HG03342 (cell line): ENCODE data around the gene MUS81.
A peak's percentile ranks its signal among the peaks of the same experiment; 100 is the strongest.
"Not testable (repeated sequence)": the region's sequence is repeated elsewhere in the genome, so short reads cannot be mapped to it uniquely, and the experiment has no call there.

Source experiments
- ATAC-seq: cut with Tn5 transposase; IDR thresholded peaks from one replicate; pipeline ENCODE4 v1.9.1; 2021; ENCODE audit warnings: mild to moderate bottlenecking, moderate library complexity; ENCODE audit not compliant: unreplicated experiment

The MUS81 gene

DNA sequence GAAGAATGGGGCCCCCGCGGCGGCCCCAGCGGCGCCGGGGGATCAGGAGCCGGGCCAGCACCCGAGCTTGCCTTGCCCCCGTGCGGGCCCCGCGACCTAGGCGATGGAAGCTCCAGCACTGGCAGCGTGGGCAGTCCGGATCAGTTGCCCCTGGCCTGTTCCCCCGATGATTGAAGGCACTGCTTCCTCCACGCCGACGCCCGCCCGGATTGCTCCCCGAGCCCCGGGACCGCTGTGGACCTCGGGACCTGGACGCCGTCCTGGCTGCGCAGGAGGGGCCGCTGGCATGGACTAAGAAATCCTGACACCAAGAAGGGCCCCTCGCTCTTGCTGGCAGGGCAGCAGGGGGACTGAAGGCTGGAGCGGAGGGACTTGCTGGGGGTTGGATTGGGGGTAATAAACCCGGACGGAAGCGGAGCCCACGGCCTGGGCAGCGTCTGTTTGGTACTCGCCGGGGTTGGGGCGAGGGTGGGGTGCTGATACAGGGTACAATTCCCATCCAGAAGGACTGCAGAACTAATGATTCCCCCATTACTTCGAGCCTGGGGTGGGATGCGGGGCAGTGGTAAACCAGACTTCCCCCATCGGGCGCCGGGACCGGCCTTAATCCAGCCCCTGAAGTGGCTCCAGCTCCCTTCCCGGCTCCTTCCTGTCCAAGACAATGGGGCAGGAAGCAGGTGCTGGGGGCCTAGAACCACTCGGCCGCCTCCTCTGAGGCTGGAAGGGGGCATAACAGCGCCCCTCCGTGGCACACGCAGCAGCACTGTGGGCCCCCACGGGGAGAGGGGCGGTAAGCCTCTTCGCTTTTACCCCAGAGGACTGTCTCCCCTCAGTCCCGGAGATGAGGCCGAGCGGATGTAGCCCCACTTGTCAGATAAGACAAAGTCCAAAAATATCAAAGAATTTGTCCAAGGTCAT, 31.2 kb downstream of the MUS81 start:
- ATAC-seq = no peak

DNA sequence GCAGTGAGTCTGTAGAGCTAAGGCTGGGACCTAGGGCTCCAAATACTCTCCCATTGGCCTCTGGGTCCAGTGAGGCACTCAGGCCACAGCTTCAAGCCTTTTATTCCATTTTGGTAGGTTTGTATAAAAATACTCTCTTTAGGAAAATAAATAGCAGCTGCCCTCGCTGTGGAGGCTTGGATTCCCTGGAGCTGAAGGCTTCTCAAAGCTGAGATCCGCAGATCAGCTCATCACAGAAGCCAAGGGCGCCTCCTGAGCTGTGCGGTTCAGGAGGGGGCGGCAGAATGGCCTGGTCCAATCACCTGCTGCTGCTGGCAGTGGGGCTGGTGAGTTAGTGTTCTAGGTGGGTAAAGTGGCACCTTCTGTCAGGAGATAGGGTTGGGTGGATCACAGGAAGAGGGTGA, 31.9 kb downstream of the MUS81 start:
- ATAC-seq = not testable (repeated sequence)

DNA sequence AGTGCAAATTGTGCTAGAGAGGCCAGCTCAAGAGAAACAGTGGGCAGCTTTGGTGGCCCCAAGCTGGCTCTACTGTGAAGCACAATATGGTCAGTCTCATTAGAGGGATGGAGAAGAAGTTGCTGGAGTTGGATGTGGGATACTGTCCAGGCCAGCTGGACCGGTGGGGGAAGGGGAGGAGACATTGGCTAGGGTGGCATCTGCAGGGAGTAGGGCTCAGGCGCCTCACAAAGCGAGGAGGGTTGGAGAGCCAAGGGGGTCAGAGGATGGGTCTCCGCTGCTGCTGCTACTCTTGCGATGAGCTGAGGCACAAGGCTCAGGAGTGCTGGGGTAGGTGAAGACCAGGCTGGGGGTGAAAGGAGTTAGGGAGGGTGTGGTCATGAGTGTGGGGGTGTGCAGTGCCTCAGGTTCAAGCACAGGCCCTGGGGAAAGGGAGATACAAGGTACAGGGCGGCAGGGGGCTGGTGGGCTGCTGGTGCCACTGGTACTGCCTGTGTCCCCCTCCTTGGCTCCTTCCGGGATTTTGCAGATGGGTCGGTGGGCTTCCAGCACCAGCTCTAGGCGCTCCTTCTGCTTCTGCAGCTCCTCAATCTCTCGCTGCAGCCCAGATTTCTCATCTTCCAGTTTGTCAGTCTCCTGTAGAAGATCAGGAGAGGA, 32.6 kb downstream of the MUS81 start:
- no peak for ATAC-seq

DNA sequence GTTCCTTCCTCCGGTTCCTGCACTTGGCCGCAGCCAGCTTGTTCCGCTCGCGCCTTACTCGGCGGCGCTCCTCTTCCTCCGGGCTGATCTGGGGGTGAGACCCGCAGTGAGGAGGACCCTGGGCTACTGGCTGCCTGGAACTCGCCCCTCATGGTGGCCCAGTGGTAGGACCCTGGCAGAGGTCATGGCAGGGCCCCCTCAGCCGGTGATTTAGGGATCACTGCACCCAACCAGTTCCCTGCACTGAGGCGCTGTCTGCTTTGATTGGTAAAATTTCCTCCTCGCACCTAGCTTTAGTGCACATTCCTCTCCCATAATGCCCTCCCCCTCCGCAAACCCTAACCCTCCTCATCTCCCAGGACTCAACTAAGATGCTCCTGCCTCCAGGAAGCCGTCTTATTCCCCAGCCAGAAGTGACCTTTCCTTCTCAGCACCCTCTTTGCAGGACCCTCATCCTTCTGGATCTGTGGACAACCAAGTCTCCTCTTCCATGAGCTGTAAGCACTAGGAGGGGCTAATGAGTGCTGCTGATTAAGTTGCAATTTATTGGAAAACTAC, 33.9 kb downstream of the MUS81 start:
- ATAC-seq = no peak

DNA sequence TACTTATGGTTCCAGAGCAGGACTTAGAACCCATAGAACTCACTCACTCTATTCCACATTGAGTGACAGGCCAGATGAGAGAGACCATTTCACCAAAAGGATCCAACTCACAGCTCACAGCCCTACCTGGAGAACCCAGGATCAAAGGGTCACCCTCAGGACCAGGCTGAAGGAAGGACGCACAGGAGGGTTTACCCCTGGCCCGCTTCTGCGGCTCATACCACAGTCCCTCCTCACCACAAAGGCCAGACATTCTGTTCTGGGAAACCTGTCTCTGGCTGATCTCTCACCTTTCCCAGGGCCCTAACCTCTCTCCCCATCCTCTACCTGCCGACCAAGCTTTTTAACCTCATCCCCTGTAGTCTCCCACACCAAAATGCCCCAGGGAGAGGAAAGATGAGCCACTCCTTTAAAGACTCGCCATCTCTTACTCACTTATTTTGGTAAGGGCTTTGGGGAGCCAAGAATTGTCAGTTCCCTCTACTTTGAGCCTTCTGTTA, 35.3 kb downstream of the MUS81 start:
- no peak for ATAC-seq

DNA sequence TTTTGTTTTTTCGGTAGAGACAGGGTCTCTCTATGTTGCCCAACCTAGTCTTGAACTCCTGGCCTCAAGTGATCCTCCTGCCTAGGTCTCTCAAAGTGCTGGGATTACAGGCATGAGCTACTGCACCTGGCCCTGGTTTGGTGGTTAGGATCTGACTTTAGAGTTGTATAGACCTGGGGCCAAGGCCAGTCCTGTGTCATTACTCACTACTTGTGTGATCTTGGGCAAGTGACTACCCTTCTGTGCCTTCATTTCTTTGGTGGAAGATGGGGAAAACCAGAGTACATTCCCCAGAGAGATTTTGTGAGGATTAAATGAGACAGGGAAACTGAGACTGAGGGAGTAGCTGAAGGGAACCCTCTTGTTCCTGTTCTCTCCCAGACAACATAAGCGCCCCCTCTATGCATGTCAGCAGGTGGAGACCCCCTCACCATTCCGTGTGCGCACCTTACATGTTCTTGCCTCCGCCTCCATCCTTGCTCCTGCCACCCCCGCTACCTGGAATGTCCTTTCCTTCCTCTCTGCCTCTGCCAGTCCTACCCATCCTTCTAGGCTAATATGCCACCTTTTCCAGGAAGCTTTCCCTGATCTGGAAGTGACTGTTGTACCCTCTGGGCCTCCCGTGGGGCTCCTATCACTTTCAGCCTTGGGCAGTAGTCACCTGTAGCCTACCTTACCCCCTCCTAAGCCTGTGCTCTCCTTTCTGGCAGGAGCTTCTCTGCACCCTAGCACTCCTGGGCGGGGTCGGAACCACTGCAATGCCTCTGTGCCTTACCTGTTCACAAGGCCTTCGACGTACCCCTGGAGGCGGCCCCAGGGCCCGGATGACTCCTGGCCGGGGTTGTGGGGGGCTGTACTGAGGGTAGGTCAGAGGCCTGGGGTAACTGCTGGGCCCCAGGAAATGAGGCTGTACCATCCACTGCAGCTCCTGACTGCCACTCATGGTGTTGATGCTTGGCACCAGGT, 36.1 kb downstream of the MUS81 start:
- ATAC-seq = no peak

DNA sequence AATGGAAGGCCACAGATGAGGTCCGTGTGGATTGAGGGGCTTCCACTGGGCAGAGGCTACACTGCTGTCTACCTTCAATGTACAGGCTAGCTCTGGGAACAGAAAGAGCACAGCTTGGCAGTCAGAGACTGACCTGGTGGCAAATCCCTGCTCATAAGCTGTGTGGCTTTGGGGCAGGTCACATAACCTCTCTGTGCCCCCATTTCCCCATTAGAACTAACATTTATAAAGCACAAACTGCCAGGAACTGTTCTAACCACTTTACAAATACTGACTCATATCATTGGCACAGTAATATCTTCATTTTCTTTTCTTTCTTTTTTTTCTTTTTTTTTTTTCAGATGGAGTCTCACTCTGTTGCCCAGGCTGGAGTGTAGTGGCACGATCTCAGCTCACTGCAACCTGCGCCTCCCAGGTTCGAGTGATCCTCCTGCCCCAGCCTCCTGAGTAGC, 36.8 kb downstream of the MUS81 start:
- no peak for ATAC-seq

DNA sequence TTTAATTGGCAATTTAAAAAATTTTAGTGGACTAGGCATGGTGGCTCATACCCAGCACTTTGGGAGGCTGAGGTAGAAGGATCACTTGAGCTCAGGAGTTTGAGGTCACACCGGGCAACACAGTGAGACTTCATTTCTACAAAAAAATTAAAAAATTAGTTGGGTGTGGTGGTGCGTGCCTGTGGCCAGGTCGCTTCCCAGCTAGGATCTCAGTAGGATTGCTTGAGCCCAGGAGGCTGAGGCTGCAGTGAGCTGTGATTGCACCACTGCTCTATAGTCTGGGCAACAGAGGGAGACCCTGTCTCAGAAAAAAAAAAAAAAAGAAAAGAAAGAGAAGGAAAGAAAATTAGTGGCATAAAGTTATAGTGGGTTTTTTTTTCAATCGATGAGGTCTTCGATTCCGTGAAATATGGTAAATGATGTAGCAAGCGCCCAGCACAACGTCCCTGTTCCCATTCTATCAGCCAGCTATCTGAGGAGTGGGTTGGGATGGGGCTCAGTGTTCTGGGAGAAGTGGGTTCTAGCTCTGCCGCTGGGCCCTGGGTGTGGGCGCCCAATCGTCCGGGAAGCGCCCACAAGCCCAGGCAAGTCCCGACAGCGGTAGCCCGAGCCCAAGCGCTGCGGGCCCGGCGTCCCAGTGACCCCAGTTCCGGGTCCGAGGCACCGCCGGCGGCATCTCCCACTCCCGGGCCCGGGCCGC, 38.6 kb downstream of the MUS81 start:
- no peak for ATAC-seq

DNA sequence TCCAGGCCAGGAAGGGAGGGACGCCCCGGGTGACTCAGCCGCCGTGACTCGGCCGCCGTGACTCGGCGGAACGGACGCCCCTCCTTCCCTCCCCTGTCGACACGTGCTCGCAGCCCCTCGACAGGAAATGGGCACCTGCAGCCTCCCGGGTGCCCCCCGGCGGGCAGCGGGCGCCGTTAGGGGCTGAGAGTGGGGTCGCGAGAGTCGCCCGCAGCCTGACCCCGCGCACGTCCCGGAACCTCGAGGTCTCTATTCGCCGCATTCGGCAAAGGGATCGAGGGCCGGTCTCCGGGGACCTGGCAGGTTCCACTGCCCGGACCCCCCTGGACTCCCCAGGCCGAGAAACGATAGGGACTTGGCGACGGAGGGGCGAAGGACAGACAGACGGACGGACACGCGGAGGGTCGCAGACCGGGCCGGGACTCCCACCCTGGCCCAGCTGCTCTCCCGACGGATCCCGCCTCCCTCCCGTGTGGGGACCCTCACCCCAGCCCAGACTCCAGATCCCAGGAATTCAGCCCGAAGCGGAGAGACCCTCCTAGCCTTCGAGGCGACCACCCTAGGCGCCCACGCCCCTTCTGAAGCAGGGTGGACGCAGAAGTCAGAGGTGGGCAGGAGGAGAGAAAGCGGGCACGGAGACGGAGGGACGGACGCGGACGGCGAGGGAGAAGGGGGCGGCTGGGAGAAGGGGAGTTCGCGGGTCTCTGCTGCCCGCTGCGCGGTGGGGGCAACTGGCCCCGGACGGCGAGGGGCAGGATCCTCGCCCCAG, 39.3 kb downstream of the MUS81 start:
- ATAC-seq = peak; percentile 3

DNA sequence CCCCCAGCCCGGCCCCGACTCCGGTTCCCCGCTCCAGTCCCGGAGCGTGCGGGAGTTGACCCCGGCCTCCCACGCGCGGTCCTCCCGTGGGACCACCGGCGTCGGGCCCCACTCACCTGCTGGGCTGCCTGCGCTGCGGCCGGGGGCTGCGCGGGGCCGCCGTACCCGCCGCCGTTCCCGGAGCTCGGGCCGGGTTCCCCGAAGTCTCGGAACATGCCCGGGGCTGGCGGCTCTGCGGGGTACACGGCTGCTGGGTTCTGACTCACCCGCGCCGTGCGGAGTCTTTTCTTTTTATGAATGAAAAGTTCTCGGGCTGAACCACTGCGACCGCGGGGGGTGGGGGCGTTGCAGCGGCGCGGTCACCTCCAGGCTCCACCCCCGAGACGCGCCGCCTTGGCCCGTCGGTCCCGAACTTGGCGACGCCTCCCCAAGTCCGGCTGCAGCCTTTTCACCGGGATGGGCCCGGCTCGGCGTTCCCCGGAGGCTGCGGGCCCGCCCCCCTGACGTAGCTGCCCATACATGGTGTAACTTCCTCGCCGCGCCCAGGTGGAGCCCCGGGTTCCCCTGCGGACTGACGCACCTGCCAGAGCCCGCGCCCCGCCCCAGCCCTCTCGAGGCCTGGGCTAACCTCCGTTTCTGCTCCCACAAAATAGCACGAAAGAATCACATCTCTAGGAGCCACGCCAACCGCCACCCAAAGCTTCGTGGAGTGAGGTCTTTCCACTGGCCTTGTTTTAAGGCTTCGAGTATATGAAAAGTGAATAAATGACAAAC, 40.1 kb downstream of the MUS81 start, which contains the start of gene FOSL1:
Gene FOSL1 (minus strand): TSS at position 264 of the 774 bp plus-strand sequence. CDS start 49 bp downstream, at position 215.
- ATAC-seq = peak; percentile 79

DNA sequence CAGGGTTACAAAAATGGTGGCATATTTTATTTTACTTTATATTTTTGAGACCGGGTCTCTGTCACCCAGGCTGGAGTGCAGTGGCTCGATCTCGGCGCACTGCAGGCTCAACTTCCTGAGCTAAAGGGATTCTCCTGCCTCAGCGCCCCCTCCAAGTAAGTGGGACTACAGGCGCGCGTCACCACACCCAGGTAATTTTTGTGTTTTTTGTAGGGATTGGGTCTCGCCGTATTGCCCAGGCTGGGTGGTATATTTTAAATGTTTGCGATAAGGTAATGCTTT, 40.6 kb downstream of the MUS81 start:
- ATAC-seq = no peak

DNA sequence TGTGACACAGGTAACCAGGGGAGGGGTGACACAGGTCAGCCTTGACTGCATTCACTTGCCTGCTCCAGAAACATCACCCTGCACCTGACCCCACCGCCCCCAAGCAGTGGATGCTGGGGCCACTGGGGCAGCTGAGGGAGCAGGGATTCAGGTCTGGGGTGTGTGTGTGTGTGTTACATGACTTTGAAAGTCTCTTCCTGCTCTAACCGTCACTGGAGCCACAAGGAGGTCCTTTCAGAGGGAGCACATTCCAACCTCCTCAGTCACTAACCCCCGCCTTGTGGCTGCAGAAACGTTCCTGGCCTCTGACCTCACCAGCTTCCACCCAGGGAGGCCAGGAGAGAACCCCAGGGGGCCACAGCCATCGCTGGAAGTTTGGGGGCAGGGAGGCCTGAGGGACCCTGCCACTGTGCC, 42.8 kb downstream of the MUS81 start:
- ATAC-seq = no peak

DNA sequence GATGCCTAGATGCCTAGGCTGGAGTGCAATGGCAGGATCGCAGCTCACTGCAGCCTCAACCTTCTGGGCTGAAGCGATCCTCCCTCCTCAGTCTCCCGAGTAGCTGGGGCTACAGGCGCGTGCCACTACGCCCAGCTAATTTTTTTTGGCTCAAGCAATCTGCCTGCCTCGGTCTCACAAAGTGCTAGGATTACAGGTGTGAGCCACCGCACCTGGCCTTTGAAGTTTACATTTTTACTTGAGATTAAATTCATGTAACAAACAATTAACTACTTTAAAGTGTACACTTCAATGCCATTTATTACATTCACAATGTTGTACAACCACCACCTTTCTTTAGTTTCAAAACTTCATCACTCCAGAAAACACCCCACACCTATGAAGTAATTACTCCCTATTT, 43.5 kb downstream of the MUS81 start:
- no peak for ATAC-seq

DNA sequence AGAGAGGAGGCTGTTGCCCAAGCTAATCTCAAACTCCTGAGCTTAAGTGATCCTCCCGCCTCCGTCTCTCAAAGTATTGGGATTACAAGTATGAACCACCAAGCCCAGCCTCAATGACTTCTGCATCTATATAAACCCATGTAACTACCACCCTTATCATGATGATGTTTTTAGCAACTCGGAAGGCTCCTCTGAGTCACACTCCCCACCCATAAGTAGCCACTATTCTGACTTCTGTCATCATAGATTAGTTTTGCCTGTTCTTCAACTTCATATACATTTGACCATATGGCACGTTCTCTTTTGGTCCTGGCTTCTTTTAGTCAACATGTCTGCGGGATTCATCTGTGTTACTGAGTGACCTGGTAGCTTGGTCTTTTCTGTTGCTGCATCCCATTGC, 46.4 kb downstream of the MUS81 start:
- ATAC-seq = no peak

DNA sequence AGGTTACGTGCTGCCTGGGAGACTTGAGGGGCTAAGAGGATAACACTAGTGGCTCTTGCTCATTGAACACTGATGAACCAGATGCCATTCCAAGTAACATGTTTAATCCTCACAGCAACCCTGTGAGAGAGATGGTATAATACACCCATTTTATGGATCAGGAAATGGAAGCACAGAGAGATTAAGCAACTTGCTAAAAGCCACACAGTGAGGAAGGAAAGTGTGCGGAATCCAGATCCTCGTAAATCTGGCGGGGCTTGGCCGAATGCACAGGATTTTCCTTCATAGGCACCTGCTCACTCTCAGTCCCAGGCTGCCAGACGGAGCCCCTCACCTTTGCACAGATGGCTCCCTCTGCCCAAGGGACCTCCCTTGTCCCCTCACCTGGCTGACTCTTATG, 47.6 kb downstream of the MUS81 start:
- ATAC-seq = no peak

DNA sequence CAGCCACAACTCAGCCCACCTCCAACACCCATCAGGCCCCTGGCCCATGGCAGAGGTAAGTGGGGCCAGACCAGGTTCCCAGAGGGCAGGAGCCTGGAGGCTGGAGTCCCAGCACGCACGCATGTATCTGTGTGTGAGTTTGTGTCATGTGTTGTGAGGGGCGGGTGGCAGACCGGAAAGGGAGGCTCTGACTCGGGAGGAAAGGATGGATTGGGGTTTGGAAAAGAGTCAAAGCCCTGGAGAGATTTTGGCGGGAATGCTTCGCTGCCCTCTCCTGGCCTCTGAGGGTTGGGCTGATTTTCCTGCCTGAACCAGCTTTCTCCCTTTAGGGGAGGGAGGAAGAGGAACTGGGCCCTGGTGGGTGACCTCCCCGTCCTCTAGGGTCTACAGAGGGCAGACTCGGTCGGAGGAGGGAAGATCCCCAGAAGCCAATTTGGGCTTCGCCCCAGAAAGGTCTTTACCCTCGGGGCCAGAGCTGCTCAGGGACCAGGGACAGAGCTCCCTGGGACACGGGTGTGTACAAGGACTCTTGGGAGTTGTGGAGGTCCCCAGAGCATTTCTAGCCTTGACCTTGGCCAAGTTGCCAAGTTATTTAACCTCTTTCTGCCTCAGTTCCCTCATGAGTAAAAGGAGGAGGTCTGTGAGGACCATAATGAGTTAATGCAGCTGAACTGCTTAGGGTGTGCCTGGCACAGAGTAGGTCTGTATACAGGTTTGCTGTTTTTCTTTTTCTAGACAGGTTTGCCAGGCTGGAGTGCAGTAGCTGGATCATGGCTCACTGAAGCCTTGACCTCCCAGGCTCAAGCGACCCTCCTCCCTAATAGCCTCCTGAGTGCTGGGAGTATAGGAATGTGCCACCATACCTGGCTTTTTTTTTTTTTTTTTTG, 51.7 kb downstream of the MUS81 start:
- no peak for ATAC-seq

DNA sequence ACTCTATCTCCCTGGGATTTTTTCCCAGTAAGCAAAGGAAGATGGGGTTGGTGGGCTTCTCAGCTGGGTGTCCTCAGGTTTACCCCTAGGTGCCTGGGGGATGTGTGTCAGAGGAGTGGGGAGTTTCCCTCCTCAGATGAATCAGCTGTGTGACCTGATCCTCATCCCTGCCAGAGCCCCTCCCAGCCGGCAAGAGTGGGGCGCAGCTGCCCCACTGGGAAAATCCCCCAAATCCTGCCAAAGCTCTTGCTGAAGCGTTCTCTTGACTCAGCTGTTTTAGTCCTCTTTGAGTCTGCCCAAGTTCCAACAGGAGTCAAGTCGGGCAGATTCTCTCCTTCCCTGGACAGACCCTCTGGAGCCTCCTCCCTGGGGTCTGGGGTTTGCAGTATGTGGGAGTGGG, 52.6 kb downstream of the MUS81 start:
- ATAC-seq = no peak
